ENCODE measurements around the gene ULBP3.

ULBP3 gene

GRCh38 chr6:150033207-150033771 lies 35.6 kb downstream of the ULBP3 start:
- TF ChIP-seq CTCF (IDR thresholded peaks at IDR 0.05) = no peak

- TF ChIP-seq CTCF (IDR thresholded peaks at IDR 0.05) = no peak
These were observed 36.3 kb downstream of the ULBP3 start for GRCh38 chr6:150032598-150032997.

GRCh38 chr6:150030611-150031010 lies 38.3 kb downstream of the ULBP3 start:
- TF ChIP-seq CTCF (IDR thresholded peaks at IDR 0.05) = no peak

GRCh38 chr6:150029749-150030148 lies 39.2 kb downstream of the ULBP3 start:
- no peak for TF ChIP-seq CTCF (IDR thresholded peaks at IDR 0.05)

GRCh38 chr6:150029276-150029675 lies 39.6 kb downstream of the ULBP3 start:
- TF ChIP-seq CTCF (IDR thresholded peaks at IDR 0.05) = no peak

- TF ChIP-seq CTCF (IDR thresholded peaks at IDR 0.05) = no peak
These were observed 40.1 kb downstream of the ULBP3 start for GRCh38 chr6:150028799-150029198.

- TF ChIP-seq CTCF (IDR thresholded peaks at IDR 0.05) = no peak
These were observed 40.9 kb downstream of the ULBP3 start for GRCh38 chr6:150027806-150028565.

Measured in LNCAP (cell line).